Measurements from ENCODE around the gene NUDCD3. TPM values are rescaled to one million over a fixed set of nuclear protein-coding genes. Genes with fewer than 3 reads are reported as not detected.

Gene NUDCD3
- 107 TPM for total RNA-seq
- long read RNA-seq, full-length matches to known transcripts, result 190 of 255 reads
- long read RNA-seq, partial matches to known transcripts, result 36 of 255 reads
- long read RNA-seq, other reads (novel, unspliced or antisense), result 29 of 255 reads

GRCh38 chr7:44490351-44491200 is at the start of gene NUDCD3:
NUDCD3 (minus strand) TSS chr7:44490658; CDS start chr7:44490600, 58 bp downstream.
- intact Hi-C loops (cut with DNase I), result no loop called here
- DNase-seq, result peak; percentile 89
- ATAC-seq (ENCODE audit: poor library complexity), result peak; percentile 98

GRCh38 chr7:44539669-44540506 is 49.4 kb upstream of the NUDCD3 start:
- DNase-seq (no peak), ATAC-seq (ENCODE audit: poor library complexity) (no peak)
- intact Hi-C loops (cut with DNase I), result no loop called here

GRCh38 chr7:44538798-44539668 is 48.6 kb upstream of the NUDCD3 start:
- intact Hi-C loops (cut with DNase I), result no loop called here
- ATAC-seq (ENCODE audit: poor library complexity) (no peak), DNase-seq (no peak)

- ATAC-seq (ENCODE audit: poor library complexity), result no peak
- DNase-seq, result no peak
- intact Hi-C loops (cut with DNase I), result no loop called here
Observed at GRCh38 chr7:44538093-44538797, 47.8 kb upstream of the NUDCD3 start.

- intact Hi-C loops (cut with DNase I), result no loop called here
- DNase-seq (no peak), ATAC-seq (ENCODE audit: poor library complexity) (no peak)
Observed at GRCh38 chr7:44537442-44537841, 47.0 kb upstream of the NUDCD3 start.

- DNase-seq, result no peak
- no peak for ATAC-seq (ENCODE audit: poor library complexity)
- intact Hi-C loops (cut with DNase I), result no loop called here
Observed at GRCh38 chr7:44536090-44536489, 45.6 kb upstream of the NUDCD3 start.

- no peak for ATAC-seq (ENCODE audit: poor library complexity)
- no peak for DNase-seq
- intact Hi-C loops (cut with DNase I), result no loop called here
Observed at GRCh38 chr7:44535348-44536064, 45.0 kb upstream of the NUDCD3 start.

- no peak for DNase-seq
- peak; percentile 34 for ATAC-seq (ENCODE audit: poor library complexity)
- intact Hi-C loops (cut with DNase I), result no loop called here
Observed at GRCh38 chr7:44534501-44534900, 44.0 kb upstream of the NUDCD3 start.

- intact Hi-C loops (cut with DNase I), result no loop called here
- ATAC-seq (ENCODE audit: poor library complexity) (no peak), DNase-seq (no peak)
Observed at GRCh38 chr7:44534087-44534486, 43.6 kb upstream of the NUDCD3 start.

GRCh38 chr7:44533301-44534055 is 43.0 kb upstream of the NUDCD3 start:
- DNase-seq, result no peak
- no peak for ATAC-seq (ENCODE audit: poor library complexity)
- intact Hi-C loops (cut with DNase I), result no loop called here

GRCh38 chr7:44531421-44532380 is 41.2 kb upstream of the NUDCD3 start:
- intact Hi-C loops (cut with DNase I), result no loop called here
- ATAC-seq (ENCODE audit: poor library complexity) (no peak), DNase-seq (no peak)

GRCh38 chr7:44530990-44531389 is 40.5 kb upstream of the NUDCD3 start:
- ATAC-seq (ENCODE audit: poor library complexity) (no peak), DNase-seq (no peak)
- intact Hi-C loops (cut with DNase I), result no loop called here

- ATAC-seq (ENCODE audit: poor library complexity) (no peak), DNase-seq (no peak)
- intact Hi-C loops (cut with DNase I), result no loop called here
Observed at GRCh38 chr7:44524811-44525388, 34.4 kb upstream of the NUDCD3 start.

- intact Hi-C loops (cut with DNase I), result no loop called here
- no peak for DNase-seq
- ATAC-seq (ENCODE audit: poor library complexity), result no peak
Observed at GRCh38 chr7:44522315-44522714, 31.9 kb upstream of the NUDCD3 start.

- no peak for DNase-seq
- ATAC-seq (ENCODE audit: poor library complexity), result no peak
- intact Hi-C loops (cut with DNase I), result no loop called here
Observed at GRCh38 chr7:44521347-44522095, 31.1 kb upstream of the NUDCD3 start.
